A673 (cell line): ENCODE measurements around the gene MAP4K4. TPM values are rescaled to one million over a fixed set of nuclear protein-coding genes. Genes with fewer than 3 reads are reported as not detected.

Experiments
- Bru-seq: library from RNA; stranded (reverse); fragments of 400-500 nt; gene quantifications from one replicate; lab custom pipeline; 2021; lab: Mats Ljungman, UMichigan
- BruChase-seq, 2 experiments: library from RNA; stranded (reverse); fragments of 400-500 nt; gene quantifications; one replicate each; lab custom pipeline; 2021; lab: Mats Ljungman, UMichigan
- BruUV-seq: library from RNA; stranded (reverse); fragments of 400-500 nt; replicated peaks from 2 replicates; lab custom pipeline; 2021; lab: Mats Ljungman, UMichigan
- CTCF ChIA-PET: fragments of 300-600 bp; sonication (Branson Sonifier 250); formaldehyde crosslinking; loops from one replicate; lab custom pipeline; 2022; ENCODE audit warnings: antibody characterized with exemption; lab: Charles Lee
- POLR2A ChIA-PET: fragments of 300-600 bp; sonication (Branson Sonifier 250); formaldehyde crosslinking; loops from one replicate; lab custom pipeline; 2022; ENCODE audit warnings: antibody characterized with exemption; ENCODE audit not compliant: low non-redundant PET; lab: Charles Lee
- DNase-seq: peaks from one replicate; pipeline ENCODE4 v3.0.0-alpha.2; 2015; ENCODE audit warnings: low spot score
- H3K27ac ChIP-seq: fragments of 200-600 bp; sonication (generic); 2 replicates; pipeline ENCODE4 v1.5.1; 2016; ENCODE audit warnings: mixed run types, low read depth, mild to moderate bottlenecking, mixed read lengths, antibody characterized with exemption, low read length; ENCODE audit not compliant: poor library complexity, severe bottlenecking
- H3K27me3 ChIP-seq: fragments of 200-600 bp; sonication (generic); replicated peaks from 2 replicates; pipeline ENCODE4 v1.6.1; 2017; ENCODE audit warnings: mixed run types, low read depth, mild to moderate bottlenecking, mixed read lengths, antibody characterized with exemption, low read length; ENCODE audit not compliant: insufficient read depth, poor library complexity
- H3K36me3 ChIP-seq: fragments of 200-600 bp; sonication (generic); 2 replicates; pipeline ENCODE4 v1.6.1; 2016; ENCODE audit warnings: mixed run types, mild to moderate bottlenecking, mixed read lengths, antibody characterized with exemption, low read length; ENCODE audit not compliant: insufficient read depth, poor library complexity, severe bottlenecking
- H3K4me1 ChIP-seq: fragments of 200-600 bp; sonication (generic); 2 replicates; pipeline ENCODE4 v1.6.1; 2017; ENCODE audit warnings: mixed run types, mild to moderate bottlenecking, mixed read lengths, antibody characterized with exemption, low read length; ENCODE audit not compliant: insufficient read depth, poor library complexity, severe bottlenecking
- H3K4me3 ChIP-seq: fragments of 200-600 bp; sonication (generic); 2 replicates; pipeline ENCODE4 v1.5.1; 2016; ENCODE audit warnings: low read depth, mixed run types, mild to moderate bottlenecking, mixed read lengths, low read length; ENCODE audit not compliant: poor library complexity, severe bottlenecking
- H3K9me3 ChIP-seq: fragments of 200-600 bp; sonication (generic); 2 replicates; pipeline ENCODE4 v1.6.1; 2016; ENCODE audit warnings: mixed run types, low read depth, mild to moderate bottlenecking, mixed read lengths, antibody characterized with exemption, low read length; ENCODE audit not compliant: poor library complexity, severe bottlenecking
- CTCF ChIP-seq: fragments of 300-800, 200-600 bp; sonication (generic); conservative IDR thresholded peaks from 2 replicates; pipeline ENCODE4 v1.5.1; 2017; ENCODE audit warnings: low read depth, mild to moderate bottlenecking, antibody characterized with exemption, low read length, moderate library complexity, mixed read lengths
- EZH2 ChIP-seq: fragments of 200-600 bp; sonication (generic); IDR thresholded peaks from 2 replicates; pipeline ENCODE4 v1.6.1; 2017; ENCODE audit warnings: borderline replicate concordance, low read depth, mild to moderate bottlenecking, mixed read lengths, antibody characterized with exemption, low read length; ENCODE audit not compliant: poor library complexity, severe bottlenecking
- intact Hi-C: fragments of 100-400 bp; cut with micrococcal nuclease; formaldehyde crosslinking; loops from one replicate; pipeline ENCODE4 v1.10.0; 2022; ENCODE audit not compliant: unreplicated experiment
- long read RNA-seq: library from polyadenylated mRNA; stranded (forward); transcript quantifications from one replicate; pipeline ENCODE4 v2.0.0, GENCODE V29; 2022
- total RNA-seq: library from RNA; stranded (reverse); gene quantifications from 2 replicates; pipeline ENCODE4 v1.2.3, GENCODE V29; 2021

The MAP4K4 gene
- total RNA-seq (154 and 157 TPM in 2 replicates), Bru-seq, nascent RNA (percentile 95 among the genes with signal in this experiment), BruChase-seq, experiment 1, labeled RNA remaining after a 2-hour chase (percentile 89 among the genes with signal in this experiment), BruChase-seq, experiment 2, labeled RNA remaining after a 6-hour chase (percentile 92 among the genes with signal in this experiment)
- long read RNA-seq, full-length matches to known transcripts: 3 of 137 reads
- long read RNA-seq, partial matches to known transcripts: 26 of 137 reads
- long read RNA-seq, other reads (novel, unspliced or antisense): 108 of 137 reads

DNA sequence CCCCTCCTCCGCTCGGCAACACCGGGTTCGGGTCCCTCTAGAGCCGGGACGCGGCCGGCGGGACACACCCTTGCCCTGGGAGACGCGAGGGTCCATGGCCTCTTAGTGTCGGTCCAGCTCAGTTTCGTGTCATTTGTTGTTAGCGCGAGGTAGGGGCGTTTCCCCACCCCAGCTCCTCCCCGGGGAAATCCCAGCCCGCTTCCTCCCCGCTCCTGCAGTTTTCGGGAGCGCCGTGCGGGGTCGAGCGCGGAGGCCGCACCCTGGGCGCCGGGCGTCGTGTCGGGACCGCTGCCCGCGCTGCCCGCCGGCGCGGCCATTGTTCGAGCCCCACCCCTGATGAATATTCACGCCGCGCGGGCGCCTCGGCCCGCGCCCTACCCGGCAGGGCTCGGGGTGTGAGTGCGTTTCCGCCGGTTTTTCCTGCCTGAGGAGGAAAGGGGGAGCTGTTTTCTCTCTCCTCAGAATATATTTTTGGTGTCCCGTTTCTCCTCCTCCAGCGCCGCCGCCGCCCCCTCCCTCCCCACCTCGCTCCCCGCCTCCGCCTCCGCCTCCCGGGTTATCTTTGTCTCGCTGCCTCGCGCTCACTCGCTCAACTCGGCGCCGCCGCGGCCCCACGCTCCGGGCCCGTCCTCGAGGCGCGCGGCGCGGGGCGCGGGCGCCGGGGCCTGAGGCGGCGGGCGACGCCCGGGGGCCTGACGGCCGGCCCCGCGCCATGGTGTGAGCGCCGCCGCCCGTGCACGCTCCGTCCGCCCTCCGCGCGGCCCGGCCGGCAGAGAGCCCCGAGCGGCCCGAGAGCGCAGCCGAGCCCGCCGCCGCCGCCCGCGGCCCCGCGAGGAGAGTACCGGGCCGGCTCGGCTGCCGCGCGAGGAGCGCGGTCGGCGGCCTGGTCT is at the start of gene MAP4K4:
TSS of gene MAP4K4 (plus strand) at position 584 of the 890 bp plus-strand sequence. CDS start 374 bp downstream, outside the sequence.
- no TSS peak for BruUV-seq
- peak within 1 kb of the TSS; percentile 68 for H3K4me3 ChIP-seq
- H3K36me3 ChIP-seq: peaks cover 7% of the 10 kb centered on the region
- peaks cover 9% of the 10 kb centered on the region for H3K4me1 ChIP-seq
- intact Hi-C loops: loop anchor here (5.0 kb wide), 3 partner anchors 70 to 135 kb away; no protein-coding TSS in a partner anchor
- ChIA-PET POLR2A (interaction anchor here (0.7 to 1.0 kb wide), 2 partner anchors 13 to 33 kb away, joined by 3 read pairs; no protein-coding TSS in a partner anchor), CTCF (interaction anchor here (0.7 to 1.6 kb wide), 4 partner anchors 65 to 134 kb away, joined by 3 to 10 read pairs (median 7); no protein-coding TSS in a partner anchor)
- H3K27me3 ChIP-seq: no peaks in the 10 kb centered on the region
- TF ChIP-seq EZH2 (no peak), CTCF (peak; percentile 42)
- peak; percentile 93 for DNase-seq
- no peaks in the 10 kb centered on the region for H3K9me3 ChIP-seq
- H3K27ac ChIP-seq: peak within 1 kb of the TSS; percentile 82

- DNase-seq: no peak
- no peak overlapping the region for H3K27ac ChIP-seq
- no TSS peak for BruUV-seq
- no peaks in the 10 kb centered on the region for H3K9me3 ChIP-seq
- H3K4me1 ChIP-seq: peaks cover under 1% of the 10 kb centered on the region
- POLR2A ChIA-PET: no interaction called here
- TF ChIP-seq EZH2 (no peak), CTCF (no peak)
- intact Hi-C loops: no loop called here
- H3K4me3 ChIP-seq: no peak overlapping the region
- no peaks in the 10 kb centered on the region for H3K27me3 ChIP-seq
- CTCF ChIA-PET: no interaction called here
- H3K36me3 ChIP-seq: no peaks in the 10 kb centered on the region
Observed at GRCh38 chr2:101653469-101653868, 44.0 kb upstream of the MAP4K4 start.

- intact Hi-C loops: no loop called here
- no peak overlapping the region for H3K4me3 ChIP-seq
- ChIA-PET CTCF (no interaction called here), POLR2A (no interaction called here)
- DNase-seq: no peak
- TF ChIP-seq CTCF (no peak), EZH2 (no peak)
- H3K4me1 ChIP-seq: peaks cover 4% of the 10 kb centered on the region
- no peak overlapping the region for H3K27ac ChIP-seq
- no peaks in the 10 kb centered on the region for H3K27me3 ChIP-seq
- H3K9me3 ChIP-seq: no peaks in the 10 kb centered on the region
- H3K36me3 ChIP-seq: no peaks in the 10 kb centered on the region
- no TSS peak for BruUV-seq
Observed at GRCh38 chr2:101655702-101656422, 41.6 kb upstream of the MAP4K4 start.
